Panc1 (cell line): Measurements from ENCODE around the gene PRR15. TPM values are rescaled to one million over a fixed set of nuclear protein-coding genes. Genes with fewer than 3 reads are reported as not detected.

Experiments used
- total RNA-seq: library from RNA; stranded (reverse); gene quantifications from one replicate; pipeline ENCODE4 v1.2.1, GENCODE V29; 2021; ENCODE audit not compliant: unreplicated experiment

The PRR15 gene
- total RNA-seq, 1 experiment from 2014 or later = 0.23 TPM

Other genes starting within 250 kb of the PRR15 start
- gene WIPF3, start 242.7 kb downstream of the PRR15 start, total RNA-seq = 2.0 TPM